ENCODE results near the gene ARHGEF11.

Gene ARHGEF11

DNA sequence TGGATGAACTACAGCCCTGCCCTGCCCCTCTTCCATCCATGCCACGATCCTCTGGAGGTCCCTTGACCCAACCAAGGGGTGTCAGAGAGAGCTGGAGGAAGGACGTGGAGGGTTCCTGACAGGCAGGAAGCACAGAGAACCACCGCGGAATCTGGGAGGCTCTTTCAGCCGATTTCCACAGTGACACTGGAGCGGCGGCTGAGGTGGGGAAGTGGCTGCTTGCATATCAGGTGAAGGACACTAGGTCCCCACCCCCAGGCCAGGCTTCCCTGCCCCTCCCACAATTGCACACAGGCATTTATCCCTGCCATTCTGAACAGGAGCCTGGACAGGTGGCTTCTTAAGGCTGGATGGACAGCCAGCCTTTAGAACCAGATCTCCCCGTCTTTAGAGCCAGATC, 107.7 kb downstream of the ARHGEF11 start:
- H2AFZ ChIP-seq (ENCODE audit: low read depth) = no peak overlapping the region
- no peak overlapping the region for H3K9ac ChIP-seq
- H3K27ac ChIP-seq = no peak overlapping the region
- H3K4me1 ChIP-seq (ENCODE audit: low read depth, poor library complexity, severe bottlenecking) = no peaks in the 10 kb centered on the region
- H3K79me2 ChIP-seq (ENCODE audit: insufficient read depth, low read depth) = no peaks in the 10 kb centered on the region
- H4K20me1 ChIP-seq (ENCODE audit: insufficient read depth) = no peaks in the 10 kb centered on the region
- no peak overlapping the region for H3K4me2 ChIP-seq
- no peaks in the 10 kb centered on the region for H3K36me3 ChIP-seq (ENCODE audit: insufficient read depth)
- no peak overlapping the region for H3K4me3 ChIP-seq (IDR thresholded peaks at IDR 0.05; ENCODE audit: insufficient read depth, low read depth, low read length)
- no peaks in the 10 kb centered on the region for H3K27me3 ChIP-seq (ENCODE audit: insufficient read depth, low read depth)
- TF ChIP-seq, protein P1, sequence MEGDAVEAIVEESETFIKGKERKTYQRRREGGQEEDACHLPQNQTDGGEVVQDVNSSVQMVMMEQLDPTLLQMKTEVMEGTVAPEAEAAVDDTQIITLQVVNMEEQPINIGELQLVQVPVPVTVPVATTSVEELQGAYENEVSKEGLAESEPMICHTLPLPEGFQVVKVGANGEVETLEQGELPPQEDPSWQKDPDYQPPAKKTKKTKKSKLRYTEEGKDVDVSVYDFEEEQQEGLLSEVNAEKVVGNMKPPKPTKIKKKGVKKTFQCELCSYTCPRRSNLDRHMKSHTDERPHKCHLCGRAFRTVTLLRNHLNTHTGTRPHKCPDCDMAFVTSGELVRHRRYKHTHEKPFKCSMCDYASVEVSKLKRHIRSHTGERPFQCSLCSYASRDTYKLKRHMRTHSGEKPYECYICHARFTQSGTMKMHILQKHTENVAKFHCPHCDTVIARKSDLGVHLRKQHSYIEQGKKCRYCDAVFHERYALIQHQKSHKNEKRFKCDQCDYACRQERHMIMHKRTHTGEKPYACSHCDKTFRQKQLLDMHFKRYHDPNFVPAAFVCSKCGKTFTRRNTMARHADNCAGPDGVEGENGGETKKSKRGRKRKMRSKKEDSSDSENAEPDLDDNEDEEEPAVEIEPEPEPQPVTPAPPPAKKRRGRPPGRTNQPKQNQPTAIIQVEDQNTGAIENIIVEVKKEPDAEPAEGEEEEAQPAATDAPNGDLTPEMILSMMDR (conservative IDR thresholded peaks at IDR 0.05; ENCODE audit: low read depth, low read length) = no peak

DNA sequence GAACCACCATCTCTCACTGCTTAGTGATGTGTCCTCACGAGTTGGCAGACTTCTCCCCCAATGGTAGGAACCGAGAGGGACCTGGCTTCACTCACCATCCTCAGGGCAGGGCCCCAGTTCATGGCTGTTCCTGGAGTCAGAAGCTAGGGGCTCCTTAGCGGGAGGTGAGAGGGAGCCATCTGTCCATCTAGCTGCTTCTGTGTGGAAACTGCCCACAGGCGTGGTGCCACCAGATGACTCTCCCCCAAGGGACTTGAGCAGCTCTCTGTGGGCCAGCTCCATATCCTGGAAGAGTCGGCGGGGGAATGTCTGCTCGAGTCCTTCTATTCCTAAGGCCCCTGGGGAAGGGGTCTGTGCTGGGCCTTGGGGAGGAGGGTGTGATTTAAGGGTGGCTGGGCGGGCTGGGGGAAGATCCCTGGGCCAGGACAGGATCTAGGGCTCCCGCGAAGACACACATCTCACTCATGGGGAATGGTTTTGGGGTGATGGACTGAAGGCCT, 108.8 kb downstream of the ARHGEF11 start:
- TF ChIP-seq, protein P1 (conservative IDR thresholded peaks at IDR 0.05; ENCODE audit: low read depth, low read length) = no peak
- Histone ChIP-seq H3K79me2 (ENCODE audit: insufficient read depth, low read depth) (no peaks in the 10 kb centered on the region), H3K9ac (no peak overlapping the region), H3K27ac (no peak overlapping the region), H2AFZ (ENCODE audit: low read depth) (no peak overlapping the region), H4K20me1 (ENCODE audit: insufficient read depth) (no peaks in the 10 kb centered on the region), H3K4me1 (ENCODE audit: low read depth, poor library complexity, severe bottlenecking) (no peaks in the 10 kb centered on the region), H3K4me3 (IDR thresholded peaks at IDR 0.05; ENCODE audit: insufficient read depth, low read depth, low read length) (no peak overlapping the region), H3K36me3 (ENCODE audit: insufficient read depth) (no peaks in the 10 kb centered on the region), H3K27me3 (ENCODE audit: insufficient read depth, low read depth) (peaks cover 6% of the 10 kb centered on the region; the same call in 1 of the 2 replicates), H3K4me2 (no peak overlapping the region)

DNA sequence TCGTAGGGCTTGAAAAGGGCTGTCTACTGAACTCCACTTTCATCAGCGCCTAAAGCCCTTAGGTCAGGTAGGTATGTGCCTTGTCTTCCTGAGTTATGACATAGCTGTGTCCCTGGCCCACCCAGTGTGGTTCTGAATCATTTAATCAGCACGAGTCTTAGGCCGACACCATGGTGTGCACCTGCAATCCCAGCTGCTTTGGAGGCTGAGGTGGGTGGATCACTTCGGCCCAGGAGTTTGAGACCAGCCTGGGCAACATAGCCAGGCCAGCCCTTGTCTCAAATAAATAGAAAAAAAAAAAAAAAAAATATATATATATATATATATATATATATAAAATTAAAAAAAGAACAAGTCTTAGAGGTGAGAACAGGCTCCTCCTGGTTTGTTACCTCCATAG, 109.4 kb downstream of the ARHGEF11 start:
- no peaks in the 10 kb centered on the region for H4K20me1 ChIP-seq (ENCODE audit: insufficient read depth)
- H2AFZ ChIP-seq (ENCODE audit: low read depth) = no peak overlapping the region
- TF ChIP-seq, protein P1 (conservative IDR thresholded peaks at IDR 0.05; ENCODE audit: low read depth, low read length) = no peak
- H3K79me2 ChIP-seq (ENCODE audit: insufficient read depth, low read depth) = no peaks in the 10 kb centered on the region
- no peaks in the 10 kb centered on the region for H3K36me3 ChIP-seq (ENCODE audit: insufficient read depth)
- H3K27me3 ChIP-seq (ENCODE audit: insufficient read depth, low read depth) = peaks cover 12% of the 10 kb centered on the region; the same call in 1 of the 2 replicates
- no peak overlapping the region for H3K27ac ChIP-seq
- H3K4me1 ChIP-seq (ENCODE audit: low read depth, poor library complexity, severe bottlenecking) = no peaks in the 10 kb centered on the region
- no peak overlapping the region for H3K4me2 ChIP-seq
- no peak overlapping the region for H3K4me3 ChIP-seq (IDR thresholded peaks at IDR 0.05; ENCODE audit: insufficient read depth, low read depth, low read length)
- no peak overlapping the region for H3K9ac ChIP-seq

DNA sequence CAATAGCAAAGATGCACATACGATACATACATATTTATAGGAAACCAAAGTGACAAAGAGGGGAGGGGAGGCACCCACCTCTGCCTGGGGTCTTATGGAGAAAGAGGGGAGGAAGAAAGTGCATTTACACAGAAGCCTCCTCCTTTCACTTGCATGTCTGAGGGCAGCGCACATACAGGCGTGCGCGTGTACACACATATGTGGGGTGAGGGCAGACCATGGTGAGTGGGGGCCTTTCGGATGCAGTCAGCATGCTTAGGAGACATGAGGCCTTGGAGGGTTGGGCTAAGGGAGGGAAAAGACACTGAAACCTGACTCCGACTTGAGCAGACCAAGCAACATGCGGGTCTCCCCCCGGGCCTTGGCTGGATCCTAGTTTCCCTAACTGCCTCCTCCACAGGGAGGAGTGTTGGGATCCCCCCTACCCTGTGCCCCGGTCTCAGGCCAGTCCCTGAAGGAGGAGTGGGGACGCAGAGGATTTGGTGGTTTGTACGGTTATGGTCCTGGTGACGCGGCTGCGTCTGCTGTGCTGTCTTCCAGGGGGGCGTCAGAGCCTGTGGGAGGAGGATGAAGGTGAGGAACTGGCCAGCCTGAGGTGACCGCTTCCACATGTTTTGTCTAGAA, 109.9 kb downstream of the ARHGEF11 start:
- no peaks in the 10 kb centered on the region for H3K36me3 ChIP-seq (ENCODE audit: insufficient read depth)

More for the DNA sequence above, 109.9 kb downstream of the ARHGEF11 start:
- Histone ChIP-seq H4K20me1 (ENCODE audit: insufficient read depth) (no peaks in the 10 kb centered on the region), H3K4me3 (IDR thresholded peaks at IDR 0.05; ENCODE audit: insufficient read depth, low read depth, low read length) (no peak overlapping the region), H3K79me2 (ENCODE audit: insufficient read depth, low read depth) (no peaks in the 10 kb centered on the region), H2AFZ (ENCODE audit: low read depth) (no peak overlapping the region), H3K27me3 (ENCODE audit: insufficient read depth, low read depth) (peaks cover 17% of the 10 kb centered on the region; the same call in 1 of the 2 replicates), H3K27ac (no peak overlapping the region), H3K9ac (no peak overlapping the region), H3K4me1 (ENCODE audit: low read depth, poor library complexity, severe bottlenecking) (no peaks in the 10 kb centered on the region), H3K4me2 (no peak overlapping the region)
- TF ChIP-seq, protein P1 (conservative IDR thresholded peaks at IDR 0.05; ENCODE audit: low read depth, low read length) = no peak
